HepG2 (cell line): ENCODE measurements around the gene CTCF. TPM values are rescaled to one million over a fixed set of nuclear protein-coding genes. Genes with fewer than 3 reads are reported as not detected.

Experiments used
- ATAC-seq: fragments of 200-7000 bp; cut with Tn5 transposase; 3 replicates; pipeline ENCODE4 v1.9.1; 2020; ENCODE audit warnings: mild to moderate bottlenecking, moderate library complexity
- BruUV-seq: library from RNA; stranded (reverse); fragments of 400-500 nt; replicated peaks from 2 replicates; lab custom pipeline; 2021; lab: Mats Ljungman, UMichigan
- CTCF ChIA-PET: fragments of 300-600 bp; formaldehyde crosslinking; extraction: SDS; loops from one replicate; lab custom pipeline; 2021; ENCODE audit warnings: low total read pairs, inconsistent platforms, low intra/inter-chr PET ratio; lab: Yijun Ruan, JAX
- POLR2A ChIA-PET: fragments of 350-600 bp; sonication (Branson Sonifier 250); formaldehyde crosslinking; loops from one replicate; lab custom pipeline; 2020; ENCODE audit warnings: antibody characterized with exemption, inconsistent platforms; lab: Yijun Ruan, JAX
- DNase-seq: peaks from one replicate; pipeline ENCODE4 v3.0.0-alpha.2; 2015; ENCODE audit warnings: low spot score
- FAIRE-seq: peaks from 3 replicates; lab custom pipeline; 2011; peaks lifted over from hg19 to GRCh38; lab: Jason Lieb, UNC
- H2AFZ ChIP-seq: one replicate; pipeline ENCODE4 v1.6.1; 2011; ENCODE audit warnings: low read length, inconsistent platforms
- H3K27ac ChIP-seq: fragments of 300-600 bp; 3 replicates; pipeline ENCODE4 v1.8.0; 2011; ENCODE audit warnings: mixed run types, mild to moderate bottlenecking, mixed read lengths, low read length, inconsistent platforms; ENCODE audit not compliant: insufficient read depth; ENCODE audit errors: extremely low read length
- H3K27me3 ChIP-seq, 2 experiments: fragments of 200-600 bp in 1 of 2; 2 replicates in 1 of 2; 3 replicates in 1 of 2; pipeline versions ENCODE4 v1.6.0 to v1.8.0; 2011; ENCODE audit warnings: low read length in 2 of 2, mild to moderate bottlenecking in 2 of 2, moderate library complexity in 2 of 2, inconsistent platforms in 1 of 2; ENCODE audit not compliant: insufficient read depth in 2 of 2, control insufficient read depth in 1 of 2
- H3K36me3 ChIP-seq, 2 experiments: fragments of 200-600 bp in 1 of 2; replicated peaks in 1 of 2; 2 replicates in 1 of 2; 3 replicates in 1 of 2; pipeline versions ENCODE4 v1.5.1 to v1.8.0; 2011; ENCODE audit warnings: low read length in 2 of 2, inconsistent platforms in 1 of 2; ENCODE audit not compliant: insufficient read depth in 2 of 2, control insufficient read depth in 1 of 2
- H3K4me1 ChIP-seq: 2 replicates; pipeline ENCODE4 v1.5.1; 2012; ENCODE audit warnings: low read length, inconsistent platforms; ENCODE audit not compliant: insufficient read depth
- H3K4me2 ChIP-seq: 2 replicates; pipeline ENCODE4 v1.6.0; 2011; ENCODE audit warnings: low read depth, low read length, inconsistent platforms
- H3K4me3 ChIP-seq, 3 experiments: fragments of 200-600 bp in 1 of 3; sonication (generic), shearing (Covaris generic) in 1 of 3; replicated peaks in 1 of 3; 2 replicates each; pipeline ENCODE4 v1.5.1; 2011 to 2016; ENCODE audit warnings: low read length in 3 of 3, inconsistent platforms in 2 of 3, low read depth in 2 of 3, mild to moderate bottlenecking in 2 of 3, control low read depth in 1 of 3, mixed read lengths in 1 of 3; ENCODE audit not compliant: insufficient read depth in 1 of 3
- H3K79me2 ChIP-seq: one replicate; pipeline ENCODE4 v1.6.1; 2011; ENCODE audit warnings: low read length, inconsistent platforms; ENCODE audit not compliant: insufficient read depth
- H3K9ac ChIP-seq: 2 replicates; pipeline ENCODE4 v1.6.0; 2011; ENCODE audit warnings: mild to moderate bottlenecking, low read depth, low read length, inconsistent platforms; ENCODE audit not compliant: insufficient read depth
- H3K9me3 ChIP-seq: 2 replicates; pipeline ENCODE4 v1.5.1; 2012; ENCODE audit warnings: mild to moderate bottlenecking, low read length
- H4K20me1 ChIP-seq: 2 replicates; pipeline ENCODE4 v1.6.0; 2011; ENCODE audit warnings: inconsistent platforms, mild to moderate bottlenecking, low read length, moderate library complexity; ENCODE audit not compliant: insufficient read depth
- KDM5B ChIP-seq: sonication (generic); formaldehyde crosslinking; IDR thresholded peaks from 2 replicates; pipeline ENCODE4 v1.4.0; 2020; ENCODE audit warnings: missing genetic modification reagents, mild to moderate bottlenecking, borderline replicate concordance
- KDM6A ChIP-seq: IDR thresholded peaks from 2 replicates; pipeline ENCODE4 v1.6.1; 2016; ENCODE audit warnings: low read depth
- LCORL ChIP-seq, 2 experiments: fragments of 450-650 bp in 1 of 2; sonication (generic) in 1 of 2; formaldehyde crosslinking in 1 of 2; IDR thresholded peaks; 2 replicates each; pipeline versions ENCODE4 v1.5.0 to v1.6.1; 2017 to 2020; ENCODE audit warnings: antibody characterized with exemption in 1 of 2, missing genetic modification reagents in 1 of 2
- WIZ ChIP-seq: sonication (generic); formaldehyde crosslinking; IDR thresholded peaks from 2 replicates; pipeline ENCODE4 v1.5.1; 2020; ENCODE audit warnings: mild to moderate bottlenecking, missing genetic modification reagents
- ZFAT ChIP-seq: sonication (generic); formaldehyde crosslinking; conservative IDR thresholded peaks from 2 replicates; pipeline ENCODE4 v1.8.1; 2023; ENCODE audit warnings: missing genetic modification reagents, inconsistent platforms
- ZNF446 ChIP-seq: sonication (generic); formaldehyde crosslinking; IDR thresholded peaks from 2 replicates; pipeline ENCODE4 v1.5.0; 2020; ENCODE audit warnings: mild to moderate bottlenecking, missing genetic modification reagents
- WGBS: methylation state at CpG from one replicate; pipeline ENCODE4 v1.1.6; 2017; ENCODE audit warnings: low lambda C conversion rate; 5-methylcytosine and 5-hydroxymethylcytosine counted together
- in situ Hi-C: cut with HindIII; loops from 2 replicates; pipeline ENCODE4 v1.10.0; 2017; ENCODE audit warnings: low pct_unique_long_range_greater_than_20kb; ENCODE audit not compliant: extremely low pct_ligation_motif_present
- intact Hi-C: fragments of 100-400 bp; cut with micrococcal nuclease; formaldehyde crosslinking; loops from one replicate; pipeline ENCODE4 v1.10.0; 2022; ENCODE audit not compliant: unreplicated experiment
- polyA plus RNA-seq, 8 experiments: library from polyadenylated mRNA; depleted of rRNA in 3 of 8; stranded (reverse) in 7 of 8; unstranded in 1 of 8; fragments of >200 nt; fragmentation: Illumina TruSeq in 4 of 8; extraction: Trizol in 4 of 8; gene quantifications; 2 replicates each; pipeline versions ENCODE4 v1.2.1 to v1.2.3, GENCODE V29; 2011 to 2016; ENCODE audit warnings: low read depth in 4 of 8, missing spikeins in 1 of 8, mixed read lengths in 1 of 8; ENCODE audit not compliant: insufficient read depth in 1 of 8
- total RNA-seq, 5 experiments: library from RNA; depleted of rRNA; stranded (reverse); fragments of >200 nt; fragmentation: Illumina TruSeq; extraction: Trizol; gene quantifications; 2 replicates each; pipeline ENCODE4 v1.2.3, GENCODE V29; 2016; ENCODE audit warnings: low read depth in 1 of 5
- TF ChIP-seq, protein P1 (sequence below): sonication (generic); formaldehyde crosslinking; conservative IDR thresholded peaks from 2 replicates; pipeline ENCODE4 v1.8.0; 2022; ENCODE audit warnings: low read depth, missing genetic modification reagents
- TF ChIP-seq, protein P2 (sequence below): sonication (generic); formaldehyde crosslinking; IDR thresholded peaks from 2 replicates; pipeline ENCODE4 v1.4.0; 2020; ENCODE audit warnings: missing genetic modification reagents, borderline replicate concordance
- TF ChIP-seq, protein P3 (sequence below): sonication (generic); formaldehyde crosslinking; IDR thresholded peaks from 2 replicates; pipeline ENCODE4 v1.5.0; 2020; ENCODE audit warnings: mild to moderate bottlenecking, missing genetic modification reagents, borderline replicate concordance

Gene CTCF
- total and polyA plus RNA-seq, 2 of the 13 experiments (the other 11 are each of a cell fraction or from before 2014, with no cell fraction given): 19.5 to 37.5 TPM

GRCh38 chr16:67562918-67563707 lies 787 bp downstream of the CTCF start:
- BruUV-seq: no TSS peak
- no peaks in the 10 kb centered on the region; a peak in 1 of 5 replicates for H3K27me3 ChIP-seq
- no peaks in the 10 kb centered on the region; the same call in 1 of the 2 replicates for H4K20me1 ChIP-seq
- H3K79me2 ChIP-seq: peaks cover 55% of the 10 kb centered on the region
- in situ Hi-C loops (no loop called here), intact Hi-C loops (loop anchor here (1.0 to 5.0 kb wide), 3 partner anchors 16 to 79 kb away; no protein-coding TSS in a partner anchor)
- ATAC-seq: peak; percentile 46
- POLR2A ChIA-PET: interaction anchor here (0.7 to 3.4 kb wide), 18 partner anchors 13 to 517 kb away, joined by 3 to 28 read pairs (median 3); partner anchors contain the start of genes ACD, ATP6V0D1, C16orf86 and ENKD1
- 0% methylated on average over 2 of the region's 96 CpGs for WGBS
- no peak overlapping the region for H2AFZ ChIP-seq
- peaks cover 46% of the 10 kb centered on the region for H3K4me1 ChIP-seq
- no peak for FAIRE-seq
- no peaks in the 10 kb centered on the region for H3K9me3 ChIP-seq
- H3K36me3 ChIP-seq: no peaks in the 10 kb centered on the region
- CTCF ChIA-PET: interaction anchor here (1.9 to 3.6 kb wide), 3 partner anchors 16 to 82 kb away, joined by 7 to 33 read pairs (median 14); partner anchors contain the start of gene CARMIL2
- H3K4me2 ChIP-seq: peak overlapping the region; percentile 88
- H3K27ac ChIP-seq: peak overlapping the region; percentile 99
- H3K4me3 ChIP-seq: peak overlapping the region; percentile 94 to 99 (median 95)
- peak overlapping the region; percentile 100 for H3K9ac ChIP-seq
- peak; percentile 40 for DNase-seq
- TF ChIP-seq, protein P1, sequence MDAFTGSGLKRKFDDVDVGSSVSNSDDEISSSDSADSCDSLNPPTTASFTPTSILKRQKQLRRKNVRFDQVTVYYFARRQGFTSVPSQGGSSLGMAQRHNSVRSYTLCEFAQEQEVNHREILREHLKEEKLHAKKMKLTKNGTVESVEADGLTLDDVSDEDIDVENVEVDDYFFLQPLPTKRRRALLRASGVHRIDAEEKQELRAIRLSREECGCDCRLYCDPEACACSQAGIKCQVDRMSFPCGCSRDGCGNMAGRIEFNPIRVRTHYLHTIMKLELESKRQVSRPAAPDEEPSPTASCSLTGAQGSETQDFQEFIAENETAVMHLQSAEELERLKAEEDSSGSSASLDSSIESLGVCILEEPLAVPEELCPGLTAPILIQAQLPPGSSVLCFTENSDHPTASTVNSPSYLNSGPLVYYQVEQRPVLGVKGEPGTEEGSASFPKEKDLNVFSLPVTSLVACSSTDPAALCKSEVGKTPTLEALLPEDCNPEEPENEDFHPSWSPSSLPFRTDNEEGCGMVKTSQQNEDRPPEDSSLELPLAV (CRISPR knock-in tag): no peak
- TF ChIP-seq, protein P2, sequence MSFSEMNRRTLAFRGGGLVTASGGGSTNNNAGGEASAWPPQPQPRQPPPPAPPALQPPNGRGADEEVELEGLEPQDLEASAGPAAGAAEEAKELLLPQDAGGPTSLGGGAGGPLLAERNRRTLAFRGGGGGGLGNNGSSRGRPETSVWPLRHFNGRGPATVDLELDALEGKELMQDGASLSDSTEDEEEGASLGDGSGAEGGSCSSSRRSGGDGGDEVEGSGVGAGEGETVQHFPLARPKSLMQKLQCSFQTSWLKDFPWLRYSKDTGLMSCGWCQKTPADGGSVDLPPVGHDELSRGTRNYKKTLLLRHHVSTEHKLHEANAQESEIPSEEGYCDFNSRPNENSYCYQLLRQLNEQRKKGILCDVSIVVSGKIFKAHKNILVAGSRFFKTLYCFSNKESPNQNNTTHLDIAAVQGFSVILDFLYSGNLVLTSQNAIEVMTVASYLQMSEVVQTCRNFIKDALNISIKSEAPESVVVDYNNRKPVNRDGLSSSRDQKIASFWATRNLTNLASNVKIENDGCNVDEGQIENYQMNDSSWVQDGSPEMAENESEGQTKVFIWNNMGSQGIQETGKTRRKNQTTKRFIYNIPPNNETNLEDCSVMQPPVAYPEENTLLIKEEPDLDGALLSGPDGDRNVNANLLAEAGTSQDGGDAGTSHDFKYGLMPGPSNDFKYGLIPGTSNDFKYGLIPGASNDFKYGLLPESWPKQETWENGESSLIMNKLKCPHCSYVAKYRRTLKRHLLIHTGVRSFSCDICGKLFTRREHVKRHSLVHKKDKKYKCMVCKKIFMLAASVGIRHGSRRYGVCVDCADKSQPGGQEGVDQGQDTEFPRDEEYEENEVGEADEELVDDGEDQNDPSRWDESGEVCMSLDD (CRISPR knock-in tag): no peak
- TF ChIP-seq, protein P3, sequence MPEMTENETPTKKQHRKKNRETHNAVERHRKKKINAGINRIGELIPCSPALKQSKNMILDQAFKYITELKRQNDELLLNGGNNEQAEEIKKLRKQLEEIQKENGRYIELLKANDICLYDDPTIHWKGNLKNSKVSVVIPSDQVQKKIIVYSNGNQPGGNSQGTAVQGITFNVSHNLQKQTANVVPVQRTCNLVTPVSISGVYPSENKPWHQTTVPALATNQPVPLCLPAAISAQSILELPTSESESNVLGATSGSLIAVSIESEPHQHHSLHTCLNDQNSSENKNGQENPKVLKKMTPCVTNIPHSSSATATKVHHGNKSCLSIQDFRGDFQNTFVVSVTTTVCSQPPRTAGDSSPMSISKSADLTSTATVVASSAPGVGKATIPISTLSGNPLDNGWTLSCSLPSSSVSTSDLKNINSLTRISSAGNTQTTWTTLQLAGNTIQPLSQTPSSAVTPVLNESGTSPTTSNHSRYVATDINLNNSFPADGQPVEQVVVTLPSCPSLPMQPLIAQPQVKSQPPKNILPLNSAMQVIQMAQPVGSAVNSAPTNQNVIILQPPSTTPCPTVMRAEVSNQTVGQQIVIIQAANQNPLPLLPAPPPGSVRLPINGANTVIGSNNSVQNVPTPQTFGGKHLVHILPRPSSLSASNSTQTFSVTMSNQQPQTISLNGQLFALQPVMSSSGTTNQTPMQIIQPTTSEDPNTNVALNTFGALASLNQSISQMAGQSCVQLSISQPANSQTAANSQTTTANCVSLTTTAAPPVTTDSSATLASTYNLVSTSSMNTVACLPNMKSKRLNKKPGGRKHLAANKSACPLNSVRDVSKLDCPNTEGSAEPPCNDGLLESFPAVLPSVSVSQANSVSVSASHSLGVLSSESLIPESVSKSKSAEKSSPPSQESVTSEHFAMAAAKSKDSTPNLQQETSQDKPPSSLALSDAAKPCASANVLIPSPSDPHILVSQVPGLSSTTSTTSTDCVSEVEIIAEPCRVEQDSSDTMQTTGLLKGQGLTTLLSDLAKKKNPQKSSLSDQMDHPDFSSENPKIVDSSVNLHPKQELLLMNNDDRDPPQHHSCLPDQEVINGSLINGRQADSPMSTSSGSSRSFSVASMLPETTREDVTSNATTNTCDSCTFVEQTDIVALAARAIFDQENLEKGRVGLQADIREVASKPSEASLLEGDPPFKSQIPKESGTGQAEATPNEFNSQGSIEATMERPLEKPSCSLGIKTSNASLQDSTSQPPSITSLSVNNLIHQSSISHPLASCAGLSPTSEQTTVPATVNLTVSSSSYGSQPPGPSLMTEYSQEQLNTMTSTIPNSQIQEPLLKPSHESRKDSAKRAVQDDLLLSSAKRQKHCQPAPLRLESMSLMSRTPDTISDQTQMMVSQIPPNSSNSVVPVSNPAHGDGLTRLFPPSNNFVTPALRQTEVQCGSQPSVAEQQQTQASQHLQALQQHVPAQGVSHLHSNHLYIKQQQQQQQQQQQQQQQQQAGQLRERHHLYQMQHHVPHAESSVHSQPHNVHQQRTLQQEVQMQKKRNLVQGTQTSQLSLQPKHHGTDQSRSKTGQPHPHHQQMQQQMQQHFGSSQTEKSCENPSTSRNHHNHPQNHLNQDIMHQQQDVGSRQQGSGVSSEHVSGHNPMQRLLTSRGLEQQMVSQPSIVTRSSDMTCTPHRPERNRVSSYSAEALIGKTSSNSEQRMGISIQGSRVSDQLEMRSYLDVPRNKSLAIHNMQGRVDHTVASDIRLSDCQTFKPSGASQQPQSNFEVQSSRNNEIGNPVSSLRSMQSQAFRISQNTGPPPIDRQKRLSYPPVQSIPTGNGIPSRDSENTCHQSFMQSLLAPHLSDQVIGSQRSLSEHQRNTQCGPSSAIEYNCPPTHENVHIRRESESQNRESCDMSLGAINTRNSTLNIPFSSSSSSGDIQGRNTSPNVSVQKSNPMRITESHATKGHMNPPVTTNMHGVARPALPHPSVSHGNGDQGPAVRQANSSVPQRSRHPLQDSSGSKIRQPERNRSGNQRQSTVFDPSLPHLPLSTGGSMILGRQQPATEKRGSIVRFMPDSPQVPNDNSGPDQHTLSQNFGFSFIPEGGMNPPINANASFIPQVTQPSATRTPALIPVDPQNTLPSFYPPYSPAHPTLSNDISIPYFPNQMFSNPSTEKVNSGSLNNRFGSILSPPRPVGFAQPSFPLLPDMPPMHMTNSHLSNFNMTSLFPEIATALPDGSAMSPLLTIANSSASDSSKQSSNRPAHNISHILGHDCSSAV (CRISPR knock-in tag): no peak
- TF ChIP-seq LCORL (IDR thresholded peaks at IDR 0.05) (no peak), LCORL (CRISPR knock-in tag; IDR thresholded peaks at IDR 0.05) (no peak; the same call in 1 of the 2 replicates), WIZ (CRISPR knock-in tag) (peak; percentile 60; the same call in 1 of the 2 replicates), ZNF446 (CRISPR knock-in tag) (peak; percentile 97), KDM5B (CRISPR knock-in tag) (peak; percentile 68; the same call in 1 of the 2 replicates), ZFAT (peak; percentile 90), KDM6A (no peak)
